ENCODE data around the gene EPB41L1.

EPB41L1 gene

GRCh38 chr20:36234771-36235320 lies 80.3 kb downstream of the EPB41L1 start:
- no peak for DNase-seq

- DNase-seq = peak; percentile 43
Observed at GRCh38 chr20:36235892-36236785, 81.6 kb downstream of the EPB41L1 start, which contains the start of gene AAR2. Gene AAR2 (plus strand): TSS chr20:36236478. CDS start chr20:36239869, 3,391 bp downstream.

GRCh38 chr20:36236786-36237121 lies 82.2 kb downstream of the EPB41L1 start:
- DNase-seq = no peak

- no peak for DNase-seq
Observed at GRCh38 chr20:36237477-36237876, 82.9 kb downstream of the EPB41L1 start.

DNA sequence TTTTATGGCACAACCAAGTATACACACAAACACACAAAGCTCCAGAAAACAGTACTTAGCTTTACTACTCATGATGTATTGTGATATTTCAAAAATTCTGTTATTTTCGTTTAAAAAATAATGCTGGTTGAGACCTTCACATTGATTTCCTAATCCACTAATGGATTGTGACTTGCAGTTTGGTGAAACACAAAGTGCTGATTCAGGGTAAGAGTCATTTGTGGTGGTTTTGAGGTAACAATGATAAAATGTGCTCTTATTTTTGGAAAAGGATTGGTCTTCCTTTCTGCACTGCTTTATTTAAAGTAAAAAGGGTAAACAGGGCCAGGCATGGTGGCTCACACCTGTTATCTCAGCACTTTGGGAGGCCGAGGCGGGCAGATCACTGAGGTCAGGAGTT lies 83.6 kb downstream of the EPB41L1 start:
- DNase-seq = no peak

DNA sequence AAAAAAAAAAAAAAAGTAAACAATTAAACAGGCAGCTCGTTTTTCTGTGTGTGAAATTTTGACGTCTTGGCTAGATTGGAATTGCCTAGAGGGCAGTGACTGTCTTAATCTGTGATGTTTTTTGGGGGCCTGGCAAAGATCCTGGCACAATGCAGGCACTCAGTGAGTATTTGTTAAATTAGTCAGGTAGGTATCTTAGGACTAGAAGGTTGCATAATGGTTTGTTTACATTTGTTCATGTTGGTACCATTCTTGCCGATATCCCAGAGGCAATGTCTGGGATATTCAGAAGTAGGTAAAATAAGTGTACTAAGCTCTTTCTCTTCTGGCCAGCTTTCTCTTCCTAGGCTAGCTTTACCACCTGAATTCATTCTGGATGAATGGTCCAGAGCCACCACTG lies 84.2 kb downstream of the EPB41L1 start:
- DNase-seq = no peak

GRCh38 chr20:36240076-36240475 lies 85.5 kb downstream of the EPB41L1 start:
- no peak for DNase-seq

- no peak for DNase-seq
Observed at GRCh38 chr20:36241678-36242077, 87.1 kb downstream of the EPB41L1 start.

DNA sequence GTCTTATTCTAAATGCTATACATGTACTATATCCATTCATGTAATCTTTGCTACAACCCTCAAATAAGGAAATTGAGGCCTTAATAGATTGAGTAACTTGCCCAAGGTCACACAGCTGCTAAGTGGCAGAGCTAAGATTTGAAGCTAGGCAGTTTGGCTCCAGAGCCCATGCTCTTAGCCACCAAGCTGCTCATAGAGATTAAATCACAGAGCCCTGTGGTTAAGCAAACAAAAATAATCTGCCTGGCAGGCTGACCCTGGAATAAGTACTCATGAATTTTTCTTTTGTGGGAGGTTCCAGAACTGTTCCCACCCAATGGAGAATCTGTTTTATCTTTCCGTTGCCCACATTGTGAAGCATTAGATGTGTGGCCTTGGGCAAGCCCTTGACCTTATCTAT lies 89.2 kb downstream of the EPB41L1 start:
- DNase-seq = no peak

- DNase-seq = no peak
Observed at GRCh38 chr20:36246401-36246800, 91.9 kb downstream of the EPB41L1 start.

- no peak for DNase-seq
Observed at GRCh38 chr20:36248836-36249235, 94.3 kb downstream of the EPB41L1 start.

GRCh38 chr20:36249450-36249849 lies 94.9 kb downstream of the EPB41L1 start:
- DNase-seq = no peak

GRCh38 chr20:36251426-36251825 lies 96.9 kb downstream of the EPB41L1 start:
- DNase-seq = no peak

GRCh38 chr20:36252511-36252910 lies 98.0 kb downstream of the EPB41L1 start:
- no peak for DNase-seq

DNA sequence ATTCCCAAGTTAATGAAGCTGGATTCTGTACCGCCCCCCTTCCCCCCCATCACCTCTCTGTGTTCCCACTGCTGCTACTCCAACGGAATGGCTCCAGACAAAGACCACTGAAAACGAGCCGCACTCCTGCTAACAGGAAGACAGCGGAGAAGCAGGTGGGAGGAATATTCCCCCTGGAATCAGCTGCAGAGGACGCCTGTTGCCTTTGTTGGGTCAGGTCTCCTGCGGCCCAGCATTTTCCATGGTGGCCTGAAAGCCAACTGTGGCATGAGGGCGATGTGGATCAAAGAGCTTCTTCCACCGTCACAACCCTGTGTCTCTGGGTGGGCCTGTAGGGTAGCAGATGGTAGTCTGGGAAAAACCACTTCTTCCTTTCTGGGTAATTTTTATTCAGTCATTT lies 98.5 kb downstream of the EPB41L1 start:
- no peak for DNase-seq

GRCh38 chr20:36254076-36254475 lies 99.5 kb downstream of the EPB41L1 start:
- DNase-seq = no peak

- no peak for DNase-seq
Observed at GRCh38 chr20:36255445-36255844, 100.9 kb downstream of the EPB41L1 start.

- no peak for DNase-seq
Observed at GRCh38 chr20:36259177-36260061, 104.9 kb downstream of the EPB41L1 start.

DNA sequence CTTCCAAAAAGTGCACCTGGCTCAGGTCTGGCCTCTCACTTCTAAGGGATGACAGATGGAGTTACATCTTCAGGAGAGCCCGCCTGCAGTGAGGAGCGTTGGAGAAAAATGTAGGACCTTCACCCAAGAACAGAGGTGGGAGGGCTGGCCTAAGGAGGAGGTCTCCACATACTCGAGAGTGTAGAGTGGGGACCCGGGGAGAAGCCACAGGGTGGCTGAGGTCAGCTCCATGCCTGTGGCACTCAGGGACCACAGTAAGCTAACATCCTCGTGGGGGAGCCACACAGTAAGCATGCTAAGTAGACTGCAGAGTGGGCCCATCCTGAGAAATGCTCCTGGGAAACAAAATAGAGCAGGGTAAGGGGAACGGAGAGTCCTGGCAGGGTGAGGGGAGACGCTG lies 105.8 kb downstream of the EPB41L1 start:
- no peak for DNase-seq

DNA sequence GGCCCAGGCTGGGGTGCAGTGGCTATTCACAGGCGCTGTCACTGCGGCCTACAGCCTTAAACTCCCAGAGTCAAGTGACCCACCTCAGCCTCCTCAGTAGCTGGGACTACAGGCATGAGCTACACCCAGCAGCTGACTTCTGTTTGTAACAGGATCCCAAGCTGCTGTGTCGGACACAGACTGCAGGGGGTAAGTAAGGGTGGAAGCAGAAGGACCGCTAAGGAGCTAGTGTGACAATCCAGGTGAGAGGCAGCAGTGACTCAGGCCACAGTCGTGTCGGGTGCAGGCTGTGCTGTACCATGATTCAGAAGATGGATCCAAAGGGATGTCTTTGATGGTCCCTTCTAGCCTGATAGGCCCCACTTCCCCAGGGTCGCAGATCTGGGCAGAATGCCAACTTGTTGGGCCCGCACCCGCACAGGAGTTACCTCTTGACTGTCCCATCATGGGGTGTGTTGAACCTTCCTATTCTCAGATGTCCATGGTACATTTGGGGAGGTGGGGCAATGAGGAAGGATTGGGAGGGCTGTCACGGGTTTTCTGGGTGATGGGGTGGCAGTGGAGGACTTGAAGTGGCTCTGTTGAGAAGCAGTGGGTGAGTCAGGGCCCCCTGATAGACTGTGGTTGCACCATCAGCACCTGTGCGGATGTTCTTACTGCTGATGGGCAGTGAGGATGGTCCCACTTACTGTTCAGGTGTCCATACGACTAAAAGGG lies 107.0 kb downstream of the EPB41L1 start:
- DNase-seq = no peak

GRCh38 chr20:36262440-36262839 lies 107.9 kb downstream of the EPB41L1 start:
- DNase-seq = no peak

DNA sequence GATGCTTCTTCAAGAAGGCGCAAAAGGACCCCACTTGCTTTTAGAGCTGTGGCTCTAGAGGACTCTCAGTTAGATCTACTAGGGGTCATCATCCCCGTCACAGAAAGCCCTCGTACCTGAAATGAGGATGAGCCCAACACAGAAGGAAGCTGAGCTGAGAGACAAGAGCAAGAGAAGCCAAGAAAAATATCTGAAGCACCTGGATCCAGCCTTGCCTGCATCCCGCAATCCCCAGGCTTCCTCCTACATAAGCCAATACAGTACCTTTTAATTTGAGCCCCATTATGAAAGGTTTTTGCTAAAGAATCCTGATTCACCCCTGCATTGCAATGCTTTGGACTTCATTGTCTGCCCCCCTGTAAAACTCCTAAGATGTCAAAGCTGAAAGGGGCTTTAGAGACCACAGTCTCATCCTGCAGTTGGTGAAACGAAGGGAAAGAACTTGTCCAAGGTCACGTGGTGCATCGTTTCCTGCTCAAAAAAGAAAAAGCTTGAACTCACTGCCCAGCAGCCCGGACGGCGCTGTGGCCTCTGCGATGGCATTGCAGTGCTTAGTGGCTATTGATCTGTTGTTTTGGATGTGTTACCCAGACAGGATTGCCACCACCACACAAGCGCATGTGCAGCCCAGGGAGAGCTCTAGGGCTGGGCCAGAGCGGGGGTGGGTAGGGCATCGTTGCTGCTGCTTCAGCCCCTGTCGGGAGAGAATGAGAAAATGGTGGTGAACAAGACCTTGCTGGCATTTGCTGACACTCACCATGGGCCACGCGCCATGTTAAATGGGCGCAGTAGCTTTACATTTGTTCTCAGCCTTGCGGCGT lies 110.1 kb downstream of the EPB41L1 start:
- DNase-seq = no peak
